Parathyroid adenoma (tissue), 2 donors: ENCODE data around the gene TNPO3.

Experiments
- H2AFZ ChIP-seq: fragments of 300-600 bp; sonication (generic); one replicate; pipeline ENCODE4 v1.7.0; 2017; ENCODE audit warnings: antibody characterized with exemption, mild to moderate bottlenecking
- H3K27ac ChIP-seq: fragments of 300-600 bp; sonication (generic); one replicate; pipeline ENCODE4 v1.7.0; 2017
- H3K27me3 ChIP-seq: fragments of 300-600 bp; sonication (generic); one replicate; pipeline ENCODE4 v1.7.0; 2017; ENCODE audit warnings: low read length; ENCODE audit not compliant: control insufficient read depth, insufficient read depth
- H3K36me3 ChIP-seq: fragments of 300-600 bp; sonication (generic); one replicate; pipeline ENCODE4 v1.7.0; 2017; ENCODE audit warnings: low read length; ENCODE audit not compliant: control insufficient read depth, insufficient read depth
- H3K4me1 ChIP-seq: fragments of 300-600 bp; sonication (generic); one replicate; pipeline ENCODE4 v1.7.0; 2017; ENCODE audit warnings: control low read depth
- H3K4me2 ChIP-seq: fragments of 300-600 bp; sonication (generic); one replicate; pipeline ENCODE4 v1.7.0; 2017; ENCODE audit warnings: low read length
- H3K4me3 ChIP-seq: fragments of 300-600 bp; sonication (generic); one replicate; pipeline ENCODE4 v1.7.0; 2017; ENCODE audit warnings: low read depth, low read length
- H3K79me2 ChIP-seq: fragments of 300-600 bp; sonication (generic); one replicate; pipeline ENCODE4 v1.7.0; 2017; ENCODE audit warnings: control low read depth
- H3K9ac ChIP-seq: fragments of 300-600 bp; sonication (generic); one replicate; pipeline ENCODE4 v1.7.0; 2017; ENCODE audit warnings: mild to moderate bottlenecking
- H3K9me3 ChIP-seq: fragments of 300-600 bp; sonication (generic); one replicate; pipeline ENCODE4 v1.7.0; 2017; ENCODE audit warnings: low read length; ENCODE audit not compliant: control insufficient read depth
- TF ChIP-seq, protein P1 (sequence below): fragments of 300-600 bp; sonication (generic); IDR thresholded peaks from one replicate; pipeline ENCODE4 v1.7.0; 2017; ENCODE audit warnings: antibody characterized with exemption, mild to moderate bottlenecking
- donor health status: primary hyperparathyroidism.

The TNPO3 gene

DNA sequence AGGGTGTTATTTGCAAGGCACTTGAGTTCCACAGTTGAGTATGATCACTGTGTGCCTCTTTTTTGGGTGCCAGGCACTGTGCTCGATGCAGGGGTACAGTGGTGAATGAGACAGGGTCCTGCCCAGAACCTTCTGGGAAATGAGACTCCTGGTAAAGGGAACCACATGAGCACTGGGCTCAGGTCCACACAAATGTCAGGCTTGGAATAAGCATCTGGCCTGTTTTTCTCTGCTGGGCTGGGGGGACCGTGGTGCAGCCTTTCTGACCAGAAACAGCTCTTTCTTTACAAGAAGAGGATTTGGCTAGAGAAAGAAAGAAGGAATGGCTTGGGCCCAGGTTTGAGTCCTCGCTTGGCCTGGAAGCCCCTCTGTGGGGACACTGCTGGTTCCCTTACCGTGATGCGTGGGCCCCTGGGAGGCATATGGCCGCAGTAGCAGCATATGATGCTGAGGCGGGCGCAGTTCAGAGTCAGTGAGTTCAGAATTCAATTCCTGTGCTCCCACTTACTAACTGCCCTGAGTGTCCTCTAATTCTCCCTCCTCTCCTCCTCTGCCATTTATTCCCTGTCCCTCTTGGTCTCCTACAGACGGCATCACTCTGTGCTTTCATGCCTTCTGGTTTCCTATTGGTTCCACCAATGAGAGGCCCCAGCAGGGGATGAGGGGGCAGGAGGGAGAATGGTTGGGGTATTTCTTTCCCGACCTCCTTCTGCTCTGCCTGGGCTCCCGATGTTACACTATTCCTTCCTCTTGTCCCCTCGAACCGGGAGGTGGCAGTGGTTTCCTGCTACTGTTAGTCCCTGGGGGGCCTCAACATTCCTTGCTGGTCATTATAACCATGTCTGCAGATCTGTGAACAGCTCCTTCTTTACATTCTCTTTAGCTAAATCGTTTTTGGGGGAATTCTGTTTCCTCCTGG lies 134.8 kb downstream of the TNPO3 start:
- H3K36me3 ChIP-seq, result no peaks in the 10 kb centered on the region
- H3K9me3 ChIP-seq, result no peaks in the 10 kb centered on the region
- TF ChIP-seq, protein P1, sequence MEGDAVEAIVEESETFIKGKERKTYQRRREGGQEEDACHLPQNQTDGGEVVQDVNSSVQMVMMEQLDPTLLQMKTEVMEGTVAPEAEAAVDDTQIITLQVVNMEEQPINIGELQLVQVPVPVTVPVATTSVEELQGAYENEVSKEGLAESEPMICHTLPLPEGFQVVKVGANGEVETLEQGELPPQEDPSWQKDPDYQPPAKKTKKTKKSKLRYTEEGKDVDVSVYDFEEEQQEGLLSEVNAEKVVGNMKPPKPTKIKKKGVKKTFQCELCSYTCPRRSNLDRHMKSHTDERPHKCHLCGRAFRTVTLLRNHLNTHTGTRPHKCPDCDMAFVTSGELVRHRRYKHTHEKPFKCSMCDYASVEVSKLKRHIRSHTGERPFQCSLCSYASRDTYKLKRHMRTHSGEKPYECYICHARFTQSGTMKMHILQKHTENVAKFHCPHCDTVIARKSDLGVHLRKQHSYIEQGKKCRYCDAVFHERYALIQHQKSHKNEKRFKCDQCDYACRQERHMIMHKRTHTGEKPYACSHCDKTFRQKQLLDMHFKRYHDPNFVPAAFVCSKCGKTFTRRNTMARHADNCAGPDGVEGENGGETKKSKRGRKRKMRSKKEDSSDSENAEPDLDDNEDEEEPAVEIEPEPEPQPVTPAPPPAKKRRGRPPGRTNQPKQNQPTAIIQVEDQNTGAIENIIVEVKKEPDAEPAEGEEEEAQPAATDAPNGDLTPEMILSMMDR, result no peak
- no peak overlapping the region for H2AFZ ChIP-seq
- H3K4me3 ChIP-seq, result no peak overlapping the region
- no peak overlapping the region for H3K4me2 ChIP-seq
- no peaks in the 10 kb centered on the region for H3K79me2 ChIP-seq
- H3K9ac ChIP-seq, result no peak overlapping the region
- H3K4me1 ChIP-seq, result no peaks in the 10 kb centered on the region
- peaks cover 3% of the 10 kb centered on the region for H3K27me3 ChIP-seq
- no peak overlapping the region for H3K27ac ChIP-seq

DNA sequence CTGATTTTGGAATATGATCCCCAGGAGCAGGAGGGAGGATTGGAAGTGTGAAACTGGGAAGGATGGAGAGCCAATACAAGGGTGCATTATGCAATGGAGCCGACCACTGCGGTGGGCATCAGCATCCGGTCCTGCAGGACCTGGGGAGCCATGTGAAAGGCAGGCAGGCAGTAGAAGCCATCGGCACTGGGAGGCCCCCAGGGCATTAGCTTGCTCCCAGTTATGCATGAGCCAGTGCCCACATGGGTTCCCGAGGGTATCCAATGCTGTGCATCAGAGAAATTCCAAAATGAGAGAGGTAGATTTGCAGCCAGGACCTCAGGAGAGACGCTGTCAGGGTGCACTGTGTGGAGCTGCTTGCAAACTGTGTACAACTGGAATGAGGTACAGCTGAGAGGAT lies 135.7 kb downstream of the TNPO3 start:
- Histone ChIP-seq H3K9ac (no peak overlapping the region), H3K79me2 (no peaks in the 10 kb centered on the region), H3K27me3 (peaks cover 3% of the 10 kb centered on the region), H3K4me3 (no peak overlapping the region), H3K4me1 (no peaks in the 10 kb centered on the region), H3K36me3 (no peaks in the 10 kb centered on the region), H2AFZ (no peak overlapping the region), H3K9me3 (no peaks in the 10 kb centered on the region), H3K27ac (no peak overlapping the region), H3K4me2 (no peak overlapping the region)
- TF ChIP-seq, protein P1, result no peak

DNA sequence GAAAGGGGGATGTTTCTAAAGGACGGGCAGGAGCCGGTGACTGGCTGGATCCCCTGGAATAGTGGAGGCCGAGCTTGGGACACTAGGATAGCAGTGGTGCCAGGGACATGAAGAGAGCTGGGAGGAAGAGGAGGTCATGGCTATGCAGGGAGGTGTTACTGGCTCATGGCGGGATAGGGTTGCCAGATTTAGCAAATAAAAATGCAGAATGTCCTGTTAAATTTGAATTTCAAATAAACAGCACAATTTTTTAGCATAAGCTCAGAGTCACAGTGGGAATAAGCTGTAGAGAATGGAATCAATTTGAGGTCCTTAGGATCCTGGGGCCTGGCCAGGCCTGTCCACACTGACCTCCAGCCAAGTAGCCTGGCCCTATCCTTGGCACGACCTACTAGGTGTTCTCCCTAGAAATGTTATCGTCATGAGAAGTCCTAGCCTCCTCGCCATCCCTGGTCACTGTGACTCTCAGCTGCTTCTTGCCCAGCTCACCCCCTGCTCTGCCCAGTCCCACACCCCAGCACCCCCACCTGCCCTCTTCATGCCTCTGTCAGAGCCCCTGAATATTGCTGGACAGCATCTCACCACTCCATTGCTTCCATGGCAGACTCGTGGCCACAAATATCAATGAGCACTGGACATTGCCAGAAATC lies 136.8 kb downstream of the TNPO3 start:
- no peaks in the 10 kb centered on the region for H3K9me3 ChIP-seq
- no peaks in the 10 kb centered on the region for H3K79me2 ChIP-seq
- H3K27ac ChIP-seq, result no peak overlapping the region
- no peaks in the 10 kb centered on the region for H3K36me3 ChIP-seq
- peaks cover 3% of the 10 kb centered on the region for H3K27me3 ChIP-seq
- H3K4me2 ChIP-seq, result no peak overlapping the region
- H3K4me1 ChIP-seq, result no peaks in the 10 kb centered on the region
- no peak overlapping the region for H3K9ac ChIP-seq
- TF ChIP-seq, protein P1, result no peak
- no peak overlapping the region for H3K4me3 ChIP-seq
- no peak overlapping the region for H2AFZ ChIP-seq

DNA sequence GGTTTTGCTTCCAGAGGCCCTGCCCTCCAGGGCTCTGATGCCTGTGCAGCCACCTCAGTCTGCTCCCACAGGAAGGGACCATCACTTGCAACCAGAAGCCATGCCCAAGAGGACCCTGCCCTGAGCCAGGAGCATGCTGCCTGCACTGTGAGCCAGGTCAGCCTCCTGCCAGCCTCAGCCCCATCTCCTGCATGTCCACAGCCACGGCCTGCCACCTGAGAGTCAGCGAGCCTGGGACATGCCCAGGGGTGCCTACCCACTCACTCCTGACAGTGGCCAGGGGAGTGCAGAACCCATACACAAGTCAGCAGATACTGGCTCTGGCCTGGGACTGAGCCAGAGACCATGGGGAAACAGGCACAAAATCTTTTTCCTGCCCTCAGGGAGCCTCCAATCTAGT lies 137.8 kb downstream of the TNPO3 start:
- no peak overlapping the region for H3K9ac ChIP-seq
- no peak overlapping the region for H2AFZ ChIP-seq
- peaks cover 3% of the 10 kb centered on the region for H3K27me3 ChIP-seq
- H3K36me3 ChIP-seq, result no peaks in the 10 kb centered on the region
- H3K4me2 ChIP-seq, result no peak overlapping the region
- H3K4me3 ChIP-seq, result no peak overlapping the region
- no peaks in the 10 kb centered on the region for H3K9me3 ChIP-seq
- no peaks in the 10 kb centered on the region for H3K4me1 ChIP-seq
- no peaks in the 10 kb centered on the region for H3K79me2 ChIP-seq
- no peak overlapping the region for H3K27ac ChIP-seq
- TF ChIP-seq, protein P1, result no peak
